ENCODE measurements around the gene B4GALNT4.
"Not testable (repeated sequence)": the region's sequence is repeated elsewhere in the genome, so short reads cannot be mapped to it uniquely, and the experiment has no call there.

B4GALNT4 gene

GRCh38 chr11:391117-392017, 22.1 kb downstream of the B4GALNT4 start:
- no peak for DNase-seq

GRCh38 chr11:392102-392777, 22.9 kb downstream of the B4GALNT4 start:
- no peak for DNase-seq

GRCh38 chr11:393219-394033, 24.1 kb downstream of the B4GALNT4 start:
- DNase-seq: peak in 3 of 56 donors; percentile 24 to 32 (median 26)

- DNase-seq: no peak
Observed at GRCh38 chr11:394034-394857, 24.9 kb downstream of the B4GALNT4 start, which contains the start of gene PKP3. Gene PKP3 (plus strand): TSS chr11:394209. CDS start chr11:394293, 84 bp downstream.

GRCh38 chr11:394858-395655, 25.8 kb downstream of the B4GALNT4 start:
- no peak for DNase-seq

GRCh38 chr11:395866-396265, 26.6 kb downstream of the B4GALNT4 start:
- DNase-seq: no peak

- DNase-seq: no peak
Observed at GRCh38 chr11:396511-396947, 27.2 kb downstream of the B4GALNT4 start.

- DNase-seq: peak in 13 of 56 donors; percentile 4 to 50 (median 27)
Observed at GRCh38 chr11:396948-397548, 27.7 kb downstream of the B4GALNT4 start.

- no peak for DNase-seq
Observed at GRCh38 chr11:398826-399225, 29.5 kb downstream of the B4GALNT4 start.

- no peak for DNase-seq
Observed at GRCh38 chr11:399731-400211, 30.5 kb downstream of the B4GALNT4 start.

- no peak for DNase-seq
Observed at GRCh38 chr11:400241-400689, 31.0 kb downstream of the B4GALNT4 start.

- not testable (repeated sequence) for DNase-seq
Observed at GRCh38 chr11:401196-401595, 31.9 kb downstream of the B4GALNT4 start.

GRCh38 chr11:403021-403760, 33.9 kb downstream of the B4GALNT4 start:
- DNase-seq: no peak

- DNase-seq: no peak
Observed at GRCh38 chr11:403761-404431, 34.6 kb downstream of the B4GALNT4 start.

GRCh38 chr11:404551-405264, 35.4 kb downstream of the B4GALNT4 start:
- no peak for DNase-seq

- peak in 25 of 56 donors; percentile 6 to 83 (median 34) for DNase-seq
Observed at GRCh38 chr11:405323-405953, 36.1 kb downstream of the B4GALNT4 start.

Measured in nucleus accumbens (tissue), 56 donors.